Thymus (tissue), 11 donors: ENCODE results near the gene BCL11A. TPM values are rescaled to one million over a fixed set of nuclear protein-coding genes. Genes with fewer than 3 reads are reported as not detected.

Source experiments
- DNase-seq, 9 donors: peaks; one replicate each; pipeline ENCODE4 v3.0.0-alpha.2; 2013; ENCODE audit warnings: low spot score in 9 of 9, low read depth in 6 of 9, missing footprints in 1 of 9
- H3K27ac ChIP-seq, 2 donors: one replicate each; pipeline ENCODE4 v1.5.1; 2013; ENCODE audit warnings: control low read depth in 1 of 2, low read depth in 1 of 2, low read length in 1 of 2, mild to moderate bottlenecking in 1 of 2, moderate library complexity in 1 of 2
- H3K27me3 ChIP-seq, 2 donors: one replicate each; pipeline ENCODE4 v1.5.1; 2013; ENCODE audit warnings: low read length in 1 of 2; ENCODE audit not compliant: control insufficient read depth in 2 of 2, insufficient read depth in 1 of 2
- H3K36me3 ChIP-seq, 2 donors: one replicate each; pipeline ENCODE4 v1.5.1; 2013; ENCODE audit warnings: low read length in 1 of 2, mild to moderate bottlenecking in 1 of 2, moderate library complexity in 1 of 2; ENCODE audit not compliant: control insufficient read depth in 2 of 2, insufficient read depth in 2 of 2
- H3K4me1 ChIP-seq, 2 donors: one replicate each; pipeline ENCODE4 v1.5.1; 2013; ENCODE audit warnings: low read length in 2 of 2; ENCODE audit not compliant: control insufficient read depth in 2 of 2, insufficient read depth in 2 of 2
- H3K4me3 ChIP-seq, 2 donors: one replicate each; pipeline ENCODE4 v1.5.1; 2013; ENCODE audit warnings: low read length in 2 of 2, control low read depth in 1 of 2, mild to moderate bottlenecking in 1 of 2
- H3K9me3 ChIP-seq, 2 donors: one replicate each; pipeline ENCODE4 v1.5.1; 2013; ENCODE audit warnings: low read length in 1 of 2, mild to moderate bottlenecking in 1 of 2; ENCODE audit not compliant: control insufficient read depth in 2 of 2, insufficient read depth in 1 of 2
- WGBS: extraction: QIAGEN DNeasy Blood & Tissue Kit; methylation state at CpG from one replicate; pipeline ENCODE4 v1.1.7; 2013; 5-methylcytosine and 5-hydroxymethylcytosine counted together
- polyA plus RNA-seq: library from polyadenylated mRNA; stranded (reverse); fragments of 200-250 nt; gene quantifications from one replicate; pipeline ENCODE4 v1.2.3, GENCODE V29; 2013
- total RNA-seq: library from RNA; stranded (reverse); fragments of 120-200 nt; gene quantifications from one replicate; pipeline ENCODE4 v1.2.4, GENCODE V29; 2013
- donor health status: healthy.

BCL11A gene
- total and polyA plus RNA-seq, 2 donors = 27.9 to 33.6 TPM

DNA sequence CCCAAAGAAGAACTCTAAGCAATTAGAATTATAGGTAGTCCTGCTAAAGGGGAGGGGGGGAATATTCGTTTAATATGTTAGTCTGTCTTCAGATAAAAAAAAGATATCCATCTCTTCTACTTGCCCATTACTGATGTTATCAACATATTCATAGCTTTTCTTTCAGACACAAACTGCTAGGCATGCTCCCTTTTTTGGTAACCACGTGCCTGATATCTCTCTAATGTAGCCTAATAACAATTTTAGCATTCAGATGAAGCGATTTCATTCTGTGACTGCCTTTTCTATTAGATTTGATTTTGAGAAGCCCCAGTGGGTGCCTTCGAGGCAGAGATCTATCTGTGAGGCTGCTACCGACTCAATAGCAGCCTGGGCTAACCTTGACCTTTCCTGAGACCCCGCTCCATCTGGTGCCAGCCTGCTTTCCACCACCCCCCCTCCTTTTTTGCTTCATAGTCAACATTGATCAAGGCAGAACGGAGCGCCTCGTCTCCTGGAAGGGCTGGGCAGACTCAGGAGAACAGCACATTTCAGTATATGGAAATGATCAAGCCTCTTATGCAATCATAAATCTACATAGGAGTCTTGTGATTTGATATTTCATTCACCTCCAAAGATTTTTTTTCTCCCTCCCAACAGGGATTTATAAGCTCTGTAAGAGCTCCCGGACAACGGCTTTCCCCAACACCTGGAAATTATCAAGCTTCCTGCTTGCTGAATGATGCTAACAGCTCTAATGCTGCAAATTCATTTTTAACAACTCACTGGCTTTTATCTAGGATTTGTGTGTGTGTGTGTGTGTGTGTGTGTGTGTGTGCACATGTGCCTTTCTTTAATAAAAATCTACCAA lies 14.7 kb upstream of the BCL11A start:
- H3K27me3 ChIP-seq = peaks cover 0 to 30% of the 10 kb centered on the region in 2 donors
- WGBS = 92% methylated on average over 11 of the region's 11 CpGs

DNA sequence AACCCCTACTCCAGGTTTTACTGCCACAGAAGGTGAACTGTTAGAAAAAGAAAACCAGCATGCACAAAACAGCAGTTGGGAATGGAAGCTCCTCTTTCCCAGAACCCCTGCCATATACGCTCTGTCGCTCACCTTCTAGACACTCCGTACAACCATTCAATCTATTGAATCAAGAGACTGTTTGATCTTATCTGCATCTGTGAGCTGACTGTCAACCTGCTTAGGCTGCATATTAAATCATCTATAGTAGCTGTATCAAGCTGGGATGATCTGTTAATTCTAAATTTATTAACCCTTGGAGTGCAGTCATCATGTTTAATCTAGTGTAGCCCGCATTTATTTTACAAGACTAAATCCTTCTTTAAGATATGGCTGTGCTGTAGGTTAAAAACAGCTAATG lies 13.6 kb upstream of the BCL11A start:
- DNase-seq = no peak
- peaks cover 0 to 30% of the 10 kb centered on the region in 2 donors for H3K27me3 ChIP-seq
- H3K36me3 ChIP-seq = no peaks in the 10 kb centered on the region
- 93% methylated on average over 4 of the region's 4 CpGs for WGBS
- H3K4me3 ChIP-seq = no peak overlapping the region
- peaks cover 8 to 17% of the 10 kb centered on the region in 2 donors for H3K4me1 ChIP-seq
- H3K27ac ChIP-seq = no peak overlapping the region
- no peaks in the 10 kb centered on the region for H3K9me3 ChIP-seq

More for the DNA sequence above, 14.7 kb upstream of the BCL11A start:
- no peaks in the 10 kb centered on the region for H3K9me3 ChIP-seq
- no peak overlapping the region for H3K27ac ChIP-seq
- DNase-seq = no peak
- peaks cover 8 to 17% of the 10 kb centered on the region in 2 donors for H3K4me1 ChIP-seq
- no peak overlapping the region for H3K4me3 ChIP-seq
- no peaks in the 10 kb centered on the region for H3K36me3 ChIP-seq

DNA sequence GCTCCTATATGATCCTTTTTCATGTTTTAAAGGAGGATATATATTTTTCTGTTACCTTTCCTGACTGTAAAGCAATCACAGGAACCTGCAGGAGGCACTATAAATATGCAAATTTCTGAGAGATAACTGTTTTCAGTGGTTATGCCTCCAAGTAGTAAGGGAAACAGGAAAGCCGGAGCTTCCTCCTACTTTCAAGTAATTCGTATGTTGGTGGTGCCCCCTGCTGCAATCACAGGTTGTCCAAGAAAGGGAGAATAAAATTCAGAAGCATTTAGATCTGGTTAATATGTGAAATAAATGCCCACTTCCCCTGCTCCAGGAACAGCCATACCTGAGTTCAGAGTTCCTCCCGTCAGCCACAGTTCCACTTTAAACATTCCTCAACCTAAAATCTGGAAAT lies 12.0 kb upstream of the BCL11A start:
- 5% methylated on average over 3 of the region's 3 CpGs for WGBS
- Histone ChIP-seq H3K27me3 (peaks cover 0 to 22% of the 10 kb centered on the region in 2 donors), H3K4me1 (peaks cover 8 to 17% of the 10 kb centered on the region in 2 donors), H3K4me3 (no peak overlapping the region), H3K27ac (no peak overlapping the region), H3K36me3 (no peaks in the 10 kb centered on the region), H3K9me3 (no peaks in the 10 kb centered on the region)
- peak in 1 of 9 donors; percentile 71 for DNase-seq

DNA sequence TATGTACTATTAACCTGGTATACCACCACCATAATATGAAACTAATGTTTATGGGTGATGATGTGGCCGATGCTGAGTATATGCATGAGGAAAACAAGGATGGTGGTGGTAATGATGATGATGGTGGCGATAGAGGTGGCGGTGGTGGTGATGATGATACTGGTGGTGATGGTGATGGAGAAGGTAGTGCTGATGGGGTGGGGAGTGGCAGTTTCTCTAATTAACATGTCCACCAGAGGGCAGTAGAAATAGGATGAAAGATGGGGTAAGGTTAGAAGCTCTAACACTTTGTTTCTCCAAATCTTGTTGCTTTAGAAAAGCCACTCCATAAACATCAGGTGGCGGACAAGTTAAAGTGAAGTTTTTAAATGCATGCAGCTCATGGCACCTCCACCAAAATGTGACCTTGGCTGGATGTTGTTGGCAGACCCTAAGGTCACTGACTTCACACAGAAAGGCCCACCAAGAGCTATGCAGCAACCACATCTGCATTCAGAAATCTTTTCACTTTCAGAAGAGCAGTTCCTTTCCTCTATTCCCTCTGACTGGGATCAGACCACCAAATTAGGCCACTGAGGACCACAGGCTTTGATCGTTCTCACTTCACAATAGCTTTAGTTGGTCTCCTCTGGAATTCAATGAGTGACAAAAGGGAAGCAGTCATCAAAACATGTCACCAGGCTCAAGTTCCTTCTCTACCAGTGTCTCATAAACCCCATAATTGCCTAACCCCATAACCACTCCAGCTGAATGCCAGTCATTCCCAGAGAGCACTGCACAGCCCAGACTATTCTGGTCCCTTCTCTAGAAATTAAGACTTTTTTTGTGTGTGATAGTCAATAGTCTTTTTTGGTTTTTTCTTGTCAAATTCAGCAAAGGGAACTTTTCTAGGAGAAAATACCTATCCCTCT lies 7.5 kb upstream of the BCL11A start:
- Histone ChIP-seq H3K36me3 (no peaks in the 10 kb centered on the region), H3K4me1 (peaks cover 8 to 23% of the 10 kb centered on the region in 2 donors), H3K9me3 (no peaks in the 10 kb centered on the region), H3K27ac (no peak overlapping the region), H3K27me3 (peaks cover 0 to 2% of the 10 kb centered on the region in 2 donors), H3K4me3 (no peak overlapping the region)
- WGBS = 90% methylated on average over 5 of the region's 5 CpGs
- DNase-seq = peak in 3 of 9 donors; percentile 66 to 77 (median 66)

DNA sequence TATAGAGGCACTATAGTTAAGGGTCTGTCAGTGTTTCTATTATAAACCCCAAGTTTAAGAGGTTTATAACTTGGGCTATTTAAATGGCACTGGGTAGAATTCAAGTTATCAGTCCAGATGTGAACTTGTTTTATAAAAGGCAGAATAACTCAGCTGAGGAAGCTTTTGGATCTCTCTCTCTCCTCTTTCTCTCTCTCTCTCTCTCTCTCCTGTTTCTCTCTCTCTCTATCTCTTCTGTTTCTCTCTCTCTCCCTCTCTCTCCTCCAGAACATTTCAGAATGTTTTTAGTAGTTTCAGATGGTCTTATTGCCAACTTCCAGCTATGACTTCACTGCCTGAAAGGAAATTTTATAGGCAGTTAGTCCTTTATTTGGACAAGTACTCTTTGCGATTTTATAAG lies 6.4 kb upstream of the BCL11A start:
- Histone ChIP-seq H3K9me3 (no peaks in the 10 kb centered on the region), H3K4me3 (no peak overlapping the region), H3K27ac (no peak overlapping the region), H3K27me3 (peaks cover 0 to 2% of the 10 kb centered on the region in 2 donors), H3K4me1 (peaks cover 8 to 18% of the 10 kb centered on the region in 2 donors), H3K36me3 (no peaks in the 10 kb centered on the region)
- DNase-seq = no peak
- 97% methylated on average over 1 of the region's 1 CpG for WGBS

DNA sequence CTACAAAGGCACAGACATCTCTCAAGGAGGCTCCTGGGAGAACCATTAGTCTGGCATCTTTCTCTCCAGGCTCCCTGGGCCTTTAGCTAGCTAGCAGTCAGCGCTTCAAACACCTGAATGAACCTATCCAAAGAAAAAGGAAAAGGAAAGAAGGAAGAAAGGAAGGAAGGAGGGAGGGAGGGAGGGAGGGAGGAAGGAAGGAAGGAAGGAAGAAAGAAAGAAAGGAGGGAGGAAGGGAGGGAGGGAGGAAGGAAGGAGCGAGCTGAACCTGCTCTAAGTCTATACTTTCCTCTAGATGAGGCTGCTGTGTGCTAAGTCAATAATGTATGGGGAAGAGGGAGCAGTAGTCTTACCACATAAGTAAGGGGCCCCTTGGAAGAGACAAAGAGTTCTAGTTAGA lies 5.1 kb upstream of the BCL11A start:
- Histone ChIP-seq H3K4me3 (no peak overlapping the region), H3K27ac (no peak overlapping the region), H3K27me3 (peaks cover 0 to 2% of the 10 kb centered on the region in 2 donors), H3K9me3 (no peaks in the 10 kb centered on the region), H3K36me3 (no peaks in the 10 kb centered on the region), H3K4me1 (peaks cover 8 to 18% of the 10 kb centered on the region in 2 donors)
- DNase-seq = no peak
- 90% methylated on average over 2 of the region's 2 CpGs for WGBS

DNA sequence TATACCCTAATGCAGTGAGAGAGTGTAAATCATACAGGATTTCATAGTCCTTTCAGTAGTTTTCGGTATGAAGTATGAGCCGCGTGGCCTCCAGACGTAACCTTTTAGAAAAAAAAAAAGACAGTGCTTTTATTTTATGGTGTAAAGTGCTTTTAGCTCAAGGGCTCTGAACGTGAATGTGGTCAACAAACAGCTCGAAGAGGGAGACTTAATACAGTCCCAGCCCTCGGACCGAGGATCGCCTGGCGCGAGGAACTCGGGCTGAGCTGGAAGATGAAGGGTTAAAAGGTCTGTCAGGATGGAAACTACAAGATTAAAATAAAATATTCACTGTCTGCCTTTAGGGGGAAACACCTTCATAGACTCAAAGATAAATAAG lies 4.0 kb upstream of the BCL11A start:
- Histone ChIP-seq H3K4me3 (peak overlapping the region; percentile 93), H3K4me1 (peaks cover 8 to 18% of the 10 kb centered on the region in 2 donors), H3K27me3 (peaks cover 0 to 2% of the 10 kb centered on the region in 2 donors), H3K9me3 (no peaks in the 10 kb centered on the region), H3K27ac (peak overlapping the region in 1 of 2 donors; percentile 96), H3K36me3 (no peaks in the 10 kb centered on the region)
- WGBS = under 1% methylated on average over 12 of the region's 12 CpGs
- DNase-seq = no peak

DNA sequence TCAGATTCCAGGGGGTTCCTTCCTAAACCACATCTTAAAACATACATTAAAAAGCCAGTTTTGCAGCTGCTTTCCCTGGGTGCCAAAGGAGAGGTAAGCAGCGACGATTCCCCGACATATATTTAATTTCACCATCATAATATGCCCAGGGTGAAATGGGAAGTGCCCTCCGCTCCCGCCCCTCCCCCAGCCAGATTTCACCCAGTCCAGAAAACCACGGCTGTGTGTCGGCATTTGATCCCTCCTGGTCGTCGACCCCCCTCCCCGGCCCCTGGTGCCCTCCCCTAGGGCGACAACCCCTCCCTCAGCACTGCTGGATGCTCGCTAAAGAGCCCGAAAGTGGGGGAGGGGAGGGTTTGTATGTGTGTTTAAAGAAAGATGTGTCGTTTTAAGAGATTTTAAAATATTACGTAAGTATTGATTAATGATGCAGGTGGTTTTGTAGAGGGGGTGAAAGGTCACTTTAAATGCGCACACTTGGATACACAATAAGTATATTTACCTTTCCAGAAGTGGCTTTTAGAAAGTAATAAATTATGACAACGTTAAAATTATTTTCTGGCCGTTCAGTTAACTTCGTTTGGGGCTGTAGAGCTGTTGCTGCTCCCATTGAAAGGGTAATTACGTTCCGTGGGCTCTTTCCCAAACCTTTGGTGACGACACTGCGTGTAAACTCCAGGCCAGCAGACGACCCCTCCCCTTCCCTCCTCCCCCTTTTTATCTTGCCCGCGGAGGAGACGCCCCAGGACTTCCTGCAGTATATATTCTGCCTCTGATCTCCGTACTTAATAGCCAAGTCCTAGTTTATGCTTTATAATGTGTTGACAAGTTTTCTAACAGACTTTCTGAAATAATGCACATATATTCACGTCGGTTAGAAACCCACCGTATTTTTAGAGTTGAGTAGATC lies 3.4 kb upstream of the BCL11A start:
- Histone ChIP-seq H3K4me1 (peaks cover 8 to 18% of the 10 kb centered on the region in 2 donors), H3K9me3 (no peaks in the 10 kb centered on the region), H3K27ac (peak overlapping the region in 1 of 2 donors; percentile 96), H3K36me3 (no peaks in the 10 kb centered on the region), H3K27me3 (peaks cover 0 to 2% of the 10 kb centered on the region in 2 donors), H3K4me3 (peak overlapping the region; percentile 93)
- peak in 1 of 9 donors; percentile 77 for DNase-seq
- under 1% methylated on average over 31 of the region's 31 CpGs for WGBS
